Vagina (tissue), 2 donors: ENCODE results near the gene TIAM2.

Source experiments
- POLR2A ChIP-seq, 2 donors: fragments of 450-650 bp; IDR thresholded peaks; one replicate each; pipeline ENCODE4 v1.6.1; 2017; ENCODE audit warnings: antibody characterized with exemption in 2 of 2, mild to moderate bottlenecking in 2 of 2, moderate library complexity in 2 of 2
- TF ChIP-seq, protein P1 (sequence below), 3 experiments: fragments of 450-650 bp in 2 of 3; fragments of 200-600 bp in 1 of 3; sonication (generic) in 1 of 3; IDR thresholded peaks; one replicate each; pipeline ENCODE4 v1.5.1; 2017 to 2019; ENCODE audit warnings: antibody characterized with exemption in 3 of 3, mild to moderate bottlenecking in 2 of 3, moderate library complexity in 2 of 3

DNA sequence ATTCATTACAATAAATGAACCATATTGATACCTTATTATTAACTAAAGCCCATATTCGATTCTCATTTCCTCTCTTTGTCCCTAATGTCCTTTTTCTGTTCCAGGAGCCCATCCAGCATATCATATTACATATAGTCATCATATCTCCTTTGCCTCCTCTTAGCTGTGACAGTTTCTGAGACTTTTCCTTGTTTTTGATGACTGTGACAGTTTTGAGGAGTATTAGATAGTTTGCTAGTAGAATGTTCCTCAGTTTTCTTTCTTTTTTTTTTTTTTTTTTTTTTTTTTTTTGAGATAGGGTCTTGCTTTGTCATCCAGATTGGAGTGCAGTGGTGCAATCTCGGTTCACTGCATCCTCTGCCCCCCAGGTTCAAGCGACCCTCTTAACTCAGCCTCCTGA is 61.6 kb downstream of the TIAM2 start:
- TF ChIP-seq POLR2A (IDR thresholded peaks at IDR 0.05) = no peak
- TF ChIP-seq, protein P1, sequence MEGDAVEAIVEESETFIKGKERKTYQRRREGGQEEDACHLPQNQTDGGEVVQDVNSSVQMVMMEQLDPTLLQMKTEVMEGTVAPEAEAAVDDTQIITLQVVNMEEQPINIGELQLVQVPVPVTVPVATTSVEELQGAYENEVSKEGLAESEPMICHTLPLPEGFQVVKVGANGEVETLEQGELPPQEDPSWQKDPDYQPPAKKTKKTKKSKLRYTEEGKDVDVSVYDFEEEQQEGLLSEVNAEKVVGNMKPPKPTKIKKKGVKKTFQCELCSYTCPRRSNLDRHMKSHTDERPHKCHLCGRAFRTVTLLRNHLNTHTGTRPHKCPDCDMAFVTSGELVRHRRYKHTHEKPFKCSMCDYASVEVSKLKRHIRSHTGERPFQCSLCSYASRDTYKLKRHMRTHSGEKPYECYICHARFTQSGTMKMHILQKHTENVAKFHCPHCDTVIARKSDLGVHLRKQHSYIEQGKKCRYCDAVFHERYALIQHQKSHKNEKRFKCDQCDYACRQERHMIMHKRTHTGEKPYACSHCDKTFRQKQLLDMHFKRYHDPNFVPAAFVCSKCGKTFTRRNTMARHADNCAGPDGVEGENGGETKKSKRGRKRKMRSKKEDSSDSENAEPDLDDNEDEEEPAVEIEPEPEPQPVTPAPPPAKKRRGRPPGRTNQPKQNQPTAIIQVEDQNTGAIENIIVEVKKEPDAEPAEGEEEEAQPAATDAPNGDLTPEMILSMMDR (IDR thresholded peaks at IDR 0.05) = no peak
